HG03097 (cell line): Measurements from ENCODE around the gene AFTPH.

ENCODE experiments used
- ATAC-seq: cut with Tn5 transposase; IDR thresholded peaks from one replicate; pipeline ENCODE4 v1.9.1; 2021; ENCODE audit not compliant: unreplicated experiment, low FRiP score

Gene AFTPH

GRCh38 chr2:64627860-64628841 lies 104.0 kb downstream of the AFTPH start:
- ATAC-seq = no peak

GRCh38 chr2:64629329-64629781 lies 105.2 kb downstream of the AFTPH start:
- no peak for ATAC-seq

- no peak for ATAC-seq
Observed at GRCh38 chr2:64629875-64630274, 105.7 kb downstream of the AFTPH start.

- ATAC-seq = no peak
Observed at GRCh38 chr2:64630752-64631151, 106.6 kb downstream of the AFTPH start.

GRCh38 chr2:64631771-64632170 lies 107.6 kb downstream of the AFTPH start:
- no peak for ATAC-seq

GRCh38 chr2:64632835-64633819 lies 109.0 kb downstream of the AFTPH start:
- no peak for ATAC-seq

- no peak for ATAC-seq
Observed at GRCh38 chr2:64634345-64635267, 110.5 kb downstream of the AFTPH start.

GRCh38 chr2:64635976-64636911 lies 112.1 kb downstream of the AFTPH start:
- ATAC-seq = peak; percentile 56

- peak; percentile 32 for ATAC-seq
Observed at GRCh38 chr2:64637000-64637635, 113.0 kb downstream of the AFTPH start.

- no peak for ATAC-seq
Observed at GRCh38 chr2:64637931-64638330, 113.8 kb downstream of the AFTPH start.

- no peak for ATAC-seq
Observed at GRCh38 chr2:64638502-64639120, 114.5 kb downstream of the AFTPH start.

GRCh38 chr2:64639691-64640090 lies 115.6 kb downstream of the AFTPH start:
- ATAC-seq = no peak

- no peak for ATAC-seq
Observed at GRCh38 chr2:64640153-64641044, 116.3 kb downstream of the AFTPH start.

- no peak for ATAC-seq
Observed at GRCh38 chr2:64641599-64641998, 117.5 kb downstream of the AFTPH start.
